Medulla oblongata (tissue), 1 donor: Measurements from ENCODE around the gene NDUFAB1.
A peak's percentile ranks its signal among the peaks of the same experiment; 100 is the strongest.
"Not testable (repeated sequence)": the region's sequence is repeated elsewhere in the genome, so short reads cannot be mapped to it uniquely, and the experiment has no call there.

Experiments used
- DNase-seq: peaks from one replicate; pipeline ENCODE4 v3.0.0-alpha.2; 2015; ENCODE audit errors: extremely low spot score

NDUFAB1 gene

GRCh38 chr16:23556881-23557778 is 39.0 kb downstream of the NDUFAB1 start, which contains the start of the genes EARS2 and UBFD1:
TSS of gene EARS2 (minus strand) at chr16:23557350. CDS start at chr16:23557343, 7 bp downstream.
TSS of gene UBFD1 (plus strand) at chr16:23557727. CDS start at chr16:23557743, 16 bp downstream.
- peak; percentile 98 for DNase-seq

GRCh38 chr16:23554536-23554935 is 41.6 kb downstream of the NDUFAB1 start:
- DNase-seq: no peak

- no peak for DNase-seq
Observed at GRCh38 chr16:23552161-23552560, 44.0 kb downstream of the NDUFAB1 start.

- DNase-seq: no peak
Observed at GRCh38 chr16:23549938-23550337, 46.2 kb downstream of the NDUFAB1 start.

- DNase-seq: no peak
Observed at GRCh38 chr16:23544436-23544835, 51.7 kb downstream of the NDUFAB1 start.

- DNase-seq: not testable (repeated sequence)
Observed at GRCh38 chr16:23540817-23541178, 55.3 kb downstream of the NDUFAB1 start.

- DNase-seq: no peak
Observed at GRCh38 chr16:23539984-23540816, 55.9 kb downstream of the NDUFAB1 start.

- no peak for DNase-seq
Observed at GRCh38 chr16:23538919-23539278, 57.2 kb downstream of the NDUFAB1 start.

- no peak for DNase-seq
Observed at GRCh38 chr16:23537390-23537789, 58.7 kb downstream of the NDUFAB1 start.

GRCh38 chr16:23535901-23536300 is 60.2 kb downstream of the NDUFAB1 start:
- DNase-seq: no peak

- no peak for DNase-seq
Observed at GRCh38 chr16:23534868-23535860, 61.0 kb downstream of the NDUFAB1 start.

- DNase-seq: no peak
Observed at GRCh38 chr16:23532448-23532847, 63.7 kb downstream of the NDUFAB1 start.
